Activated CD8-positive, alpha-beta memory T cell treated with anti-CD3 and anti-CD28 coated beads for 24 hours (primary cell): Measurements from ENCODE around the gene EPG5.

ENCODE experiments used
- DNase-seq: peaks from one replicate; pipeline ENCODE4 v3.0.0-alpha.2; 2020

Gene EPG5

GRCh38 chr18:45910405-45911023, 56.6 kb downstream of the EPG5 start:
- peak; percentile 81 for DNase-seq

GRCh38 chr18:45901654-45902210, 65.4 kb downstream of the EPG5 start:
- DNase-seq, result no peak

DNA sequence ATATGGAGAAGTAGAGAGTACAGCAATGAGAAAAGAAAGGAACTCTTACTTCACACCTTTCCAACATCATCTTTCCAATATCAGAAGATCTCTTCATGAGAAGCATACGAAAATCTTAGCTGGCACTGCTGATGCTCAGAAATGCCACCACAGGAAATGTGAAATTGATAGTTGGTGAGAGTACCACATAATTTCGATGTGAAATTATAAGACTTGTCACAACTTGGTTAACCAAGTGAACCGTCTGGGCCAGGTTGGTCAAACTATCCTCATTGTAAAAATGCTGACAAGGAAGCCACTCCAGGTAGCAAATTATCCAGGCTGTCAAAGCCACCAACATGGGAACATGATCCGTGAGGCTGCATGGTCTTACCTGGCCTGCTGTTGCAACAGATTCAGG, 66.5 kb downstream of the EPG5 start:
- no peak for DNase-seq

GRCh38 chr18:45896991-45897390, 70.1 kb downstream of the EPG5 start:
- no peak for DNase-seq

DNA sequence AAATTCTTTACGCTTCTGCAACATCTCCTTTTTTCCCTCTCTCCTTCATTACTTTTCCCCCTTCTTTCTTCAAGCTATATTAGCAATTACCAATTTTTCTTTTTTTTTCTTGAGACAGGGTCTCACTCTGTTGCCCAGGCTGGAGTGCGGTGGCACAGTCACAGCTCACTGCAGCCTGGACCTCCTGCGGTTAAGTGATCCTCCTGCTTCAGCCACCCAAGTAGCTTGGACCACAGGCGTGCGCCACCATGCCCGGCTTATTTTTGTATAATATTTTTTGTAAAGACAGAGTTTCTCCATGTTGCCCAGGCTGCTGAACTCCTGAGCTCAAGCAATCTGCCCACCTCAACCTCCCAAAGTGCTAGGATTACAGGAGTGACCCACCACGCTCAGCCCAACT, 70.7 kb downstream of the EPG5 start:
- no peak for DNase-seq

GRCh38 chr18:45895339-45895738, 71.8 kb downstream of the EPG5 start:
- DNase-seq, result no peak

DNA sequence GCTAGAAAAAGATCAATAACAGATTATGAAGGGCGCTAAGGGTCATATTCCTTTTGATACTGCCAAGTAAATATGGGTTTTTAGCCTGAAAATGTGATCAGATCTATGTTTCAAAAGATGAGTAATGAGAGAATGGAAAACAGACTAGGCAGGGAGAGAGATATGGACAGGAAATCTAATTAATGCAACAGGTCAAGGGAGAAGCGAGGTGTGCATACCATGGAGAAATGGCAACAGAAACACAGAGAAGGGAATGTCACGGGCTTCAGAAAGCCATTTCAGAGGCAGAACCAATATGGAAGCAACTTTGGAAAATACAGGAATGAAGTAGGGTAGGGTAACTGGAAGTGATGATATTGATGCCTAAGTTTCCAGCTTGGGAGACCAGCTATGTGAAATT, 72.3 kb downstream of the EPG5 start:
- DNase-seq, result no peak

- DNase-seq, result no peak
Measured at GRCh38 chr18:45891806-45892205, 75.3 kb downstream of the EPG5 start.

DNA sequence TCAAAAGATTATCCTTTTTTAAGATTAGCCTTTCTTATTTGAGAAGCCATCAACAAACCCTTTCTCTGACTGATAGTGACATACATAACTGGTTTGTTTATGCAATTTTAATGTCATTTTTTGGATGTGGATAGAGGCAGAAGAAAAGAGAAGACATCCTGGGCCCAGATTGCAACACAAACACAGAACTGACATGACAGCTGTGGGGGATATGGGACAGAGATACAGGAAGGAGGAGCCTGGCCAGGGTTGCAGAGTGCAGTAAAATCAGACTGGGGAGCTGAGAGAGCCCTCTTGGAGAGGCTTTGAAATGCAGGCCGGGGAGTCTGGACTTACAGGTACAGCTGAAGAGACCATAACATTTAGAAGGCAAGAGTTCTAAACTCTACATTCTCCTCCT, 76.5 kb downstream of the EPG5 start:
- DNase-seq, result no peak

DNA sequence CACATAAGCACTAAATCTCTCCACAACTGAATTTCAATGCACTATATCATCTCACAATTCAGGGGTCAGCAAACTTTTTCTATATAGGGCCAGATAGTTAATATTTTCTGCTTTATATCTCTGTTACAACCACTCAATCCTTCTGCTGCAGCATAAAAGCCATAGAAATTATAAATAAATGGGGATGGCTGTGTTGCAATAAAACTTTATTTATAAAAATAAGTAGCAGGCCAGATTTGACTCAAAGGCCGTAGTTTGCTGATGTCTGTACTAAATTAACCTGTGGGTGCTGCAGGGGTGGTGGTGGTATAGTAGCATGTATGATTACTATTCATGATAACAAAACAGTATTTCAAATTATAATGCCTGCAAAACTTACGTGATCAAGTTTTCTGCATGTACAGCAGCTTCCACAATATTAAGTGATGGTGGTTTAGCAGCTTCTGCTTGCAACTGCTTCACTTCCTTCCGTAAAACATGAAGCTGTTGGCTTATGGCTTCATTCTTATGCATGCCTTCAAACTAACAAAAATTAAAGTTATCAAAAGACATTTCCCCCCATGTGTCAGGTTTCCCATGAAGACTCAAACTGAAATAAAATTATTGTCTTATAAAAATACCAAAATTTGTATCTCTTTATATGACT, 77.6 kb downstream of the EPG5 start:
- DNase-seq, result no peak

DNA sequence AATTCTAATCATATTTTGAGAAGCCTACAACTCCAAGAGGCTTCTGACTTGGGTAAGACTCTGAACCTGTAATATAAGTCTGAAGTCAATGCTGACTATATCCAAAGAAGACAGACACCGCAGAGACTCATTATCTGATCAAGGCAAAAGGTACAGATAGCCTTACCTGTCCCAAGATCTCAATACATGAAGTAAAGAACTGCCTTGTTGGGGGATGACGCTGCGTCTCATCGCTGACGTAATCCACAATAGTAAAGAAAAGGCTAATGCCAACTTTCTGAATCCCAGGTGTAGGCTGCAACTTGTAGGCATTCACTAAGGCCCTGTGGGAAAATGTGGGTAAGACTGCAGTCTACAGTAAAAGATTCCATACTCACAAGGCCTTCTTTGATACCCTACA, 79.5 kb downstream of the EPG5 start:
- DNase-seq, result no peak

DNA sequence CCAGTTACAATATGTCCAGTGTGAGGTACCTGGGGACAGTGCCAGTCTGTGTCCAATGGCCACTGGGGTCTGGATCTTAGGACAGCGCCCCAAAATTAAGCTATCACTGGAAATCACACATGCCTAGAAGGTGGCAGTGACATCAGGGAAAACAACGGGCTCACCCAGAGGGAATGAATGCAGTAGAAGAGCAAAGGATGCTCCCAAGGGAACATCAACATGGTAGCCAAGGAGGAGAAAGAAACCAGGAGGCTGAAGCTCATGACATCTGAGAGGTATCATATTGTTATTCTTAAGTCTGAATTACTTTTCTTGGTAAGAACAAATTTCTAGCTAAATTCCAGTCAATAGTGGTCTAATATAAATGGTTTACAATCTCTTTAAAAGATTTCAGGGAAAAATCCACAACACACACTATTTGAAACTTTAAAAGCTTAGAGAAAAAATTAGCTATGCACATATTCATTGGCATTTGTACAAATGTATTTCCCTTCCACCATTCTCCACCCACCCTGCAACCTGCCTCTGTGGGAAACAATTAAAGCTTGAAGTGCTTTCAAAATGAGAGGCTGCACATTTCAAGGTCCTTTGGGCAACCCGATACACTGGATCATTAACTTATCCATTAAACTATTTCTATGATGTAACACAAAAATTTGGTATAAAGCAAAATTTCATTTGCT, 86.1 kb downstream of the EPG5 start:
- DNase-seq, result no peak

- peak; percentile 92 for DNase-seq
Measured at GRCh38 chr18:45879681-45880655, 87.2 kb downstream of the EPG5 start.

DNA sequence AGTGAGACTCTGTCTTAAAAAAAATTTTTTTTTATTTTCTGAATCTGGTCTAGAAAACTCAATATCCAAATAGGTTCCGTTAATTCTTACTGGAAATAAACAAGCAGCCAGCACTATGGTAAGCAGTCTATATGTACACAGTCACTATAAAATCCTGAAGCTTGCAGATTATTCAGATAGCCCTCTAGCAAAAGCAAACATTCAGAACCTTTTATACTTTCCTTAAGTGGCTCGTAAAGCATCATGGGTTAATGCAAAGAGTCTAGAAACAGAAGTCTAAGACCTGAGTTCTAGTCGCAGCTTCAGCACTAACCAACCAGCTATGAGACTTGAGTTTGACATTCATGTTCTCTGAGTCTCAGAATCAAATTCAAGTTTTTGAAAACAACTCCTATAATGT, 89.7 kb downstream of the EPG5 start:
- DNase-seq, result no peak

DNA sequence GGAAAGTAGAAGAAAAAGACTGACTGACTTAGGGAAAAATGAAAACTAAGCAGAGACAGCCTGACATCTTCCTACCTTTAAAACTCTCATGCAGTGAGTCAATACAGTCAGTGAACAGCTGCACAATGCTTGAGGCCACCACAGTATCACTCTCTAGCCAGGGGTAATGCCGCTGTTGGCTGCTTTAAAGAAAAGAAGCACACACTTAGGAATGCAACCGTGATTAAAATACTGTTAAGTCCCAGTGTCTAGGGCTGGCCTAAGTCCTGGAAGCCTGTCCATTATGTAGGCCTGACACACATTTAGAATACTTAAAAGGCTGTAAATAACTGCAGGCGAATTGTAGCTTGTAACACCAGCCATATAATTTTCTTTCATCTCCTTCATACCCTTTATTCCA, 91.0 kb downstream of the EPG5 start:
- DNase-seq, result no peak

DNA sequence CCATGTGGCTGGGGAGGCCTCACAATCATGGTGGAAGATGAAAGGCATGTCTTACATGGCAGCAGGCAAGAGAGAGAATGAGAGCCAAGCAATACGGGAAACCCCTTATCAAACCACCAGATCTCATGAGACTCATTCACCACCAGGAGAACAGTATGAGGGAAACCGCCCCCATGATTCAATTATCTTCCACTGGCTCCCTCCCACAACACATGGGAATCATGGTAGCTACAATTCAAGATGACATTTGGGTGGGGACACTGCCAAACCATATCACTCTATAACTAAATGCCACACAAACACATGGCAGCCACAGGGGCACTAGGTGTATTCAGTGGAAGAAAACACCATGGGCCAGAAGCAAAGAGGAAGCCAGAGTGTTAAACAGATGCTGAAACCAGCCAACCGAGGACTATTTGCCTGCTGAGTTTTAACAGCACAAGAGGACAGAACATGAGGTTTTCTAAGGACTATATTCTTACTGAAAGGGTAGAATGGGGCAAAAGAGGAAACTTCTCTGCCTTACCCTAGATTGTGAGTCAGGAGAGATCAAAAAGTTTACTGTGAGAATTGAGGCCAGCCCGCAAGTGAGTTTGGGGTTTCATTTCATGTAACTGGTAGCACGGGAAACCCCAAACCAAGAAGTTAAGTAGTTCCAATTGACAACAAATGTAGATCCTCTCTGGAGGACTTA, 92.5 kb downstream of the EPG5 start:
- DNase-seq, result peak; percentile 79

DNA sequence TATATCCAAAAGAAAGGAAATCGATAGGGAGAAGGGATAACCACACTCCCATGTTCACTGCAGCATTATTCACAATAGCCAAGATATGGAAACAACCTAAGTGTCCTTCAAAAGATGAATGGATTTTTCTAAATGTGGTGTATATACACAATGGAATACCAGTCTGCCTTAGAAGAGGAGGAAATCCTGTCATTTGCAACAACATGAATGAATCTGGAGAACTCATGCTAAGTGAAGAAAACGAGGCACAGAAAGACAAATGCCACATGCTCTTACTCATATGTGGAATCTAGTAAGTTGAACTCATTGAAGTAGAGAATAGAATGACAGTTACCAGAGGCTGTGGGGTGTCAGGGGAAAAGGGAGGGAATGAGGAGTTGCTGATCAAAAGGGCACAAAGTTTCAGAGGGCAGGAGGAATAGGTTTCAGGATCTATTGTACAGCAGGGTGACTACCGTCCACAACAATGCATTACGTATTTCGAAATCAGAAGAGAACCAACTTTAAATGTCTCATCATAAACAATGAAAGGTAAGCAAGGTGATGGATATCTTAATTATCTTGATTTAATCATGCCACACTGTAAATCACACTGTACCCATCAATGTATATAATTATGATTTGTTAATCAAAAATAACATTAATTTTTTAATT, 95.6 kb downstream of the EPG5 start:
- no peak for DNase-seq

DNA sequence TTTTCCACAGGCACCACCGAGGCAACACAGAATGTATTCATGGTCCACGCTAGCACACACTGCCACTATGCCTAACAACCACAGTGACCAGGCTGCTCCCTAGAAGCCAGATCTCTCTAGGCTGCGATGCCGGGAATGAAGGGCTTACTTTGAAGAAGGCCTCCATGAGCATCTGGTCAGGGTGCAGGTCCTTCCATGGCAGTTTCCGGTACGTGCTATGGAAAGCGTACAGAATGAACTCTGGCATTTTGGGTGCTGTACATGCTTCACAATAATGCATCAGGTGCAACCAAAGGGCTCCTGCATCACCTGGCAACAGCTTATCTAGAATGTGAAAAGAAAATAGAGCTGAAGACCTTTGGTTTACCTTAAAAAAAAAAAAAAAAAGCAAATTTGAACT, 96.7 kb downstream of the EPG5 start:
- no peak for DNase-seq

DNA sequence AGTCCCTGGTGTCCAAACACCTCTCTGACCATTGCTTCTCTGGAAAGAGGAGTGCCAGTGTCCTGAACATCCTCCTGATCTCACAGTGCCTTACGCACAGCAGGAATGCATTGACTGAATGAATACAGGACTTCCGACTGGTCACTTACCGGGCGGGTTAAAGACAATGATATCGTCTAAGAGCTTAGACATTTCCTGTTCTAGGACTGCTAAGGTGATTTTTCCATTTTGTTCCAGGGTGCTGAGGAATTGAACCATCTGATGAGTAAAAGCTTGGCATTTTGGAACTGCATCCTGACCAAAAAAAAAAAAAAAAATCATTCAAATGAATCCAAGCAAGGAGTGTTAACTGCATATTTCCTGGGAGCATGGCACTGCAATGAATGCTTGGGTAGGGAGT, 101.7 kb downstream of the EPG5 start:
- DNase-seq, result no peak

DNA sequence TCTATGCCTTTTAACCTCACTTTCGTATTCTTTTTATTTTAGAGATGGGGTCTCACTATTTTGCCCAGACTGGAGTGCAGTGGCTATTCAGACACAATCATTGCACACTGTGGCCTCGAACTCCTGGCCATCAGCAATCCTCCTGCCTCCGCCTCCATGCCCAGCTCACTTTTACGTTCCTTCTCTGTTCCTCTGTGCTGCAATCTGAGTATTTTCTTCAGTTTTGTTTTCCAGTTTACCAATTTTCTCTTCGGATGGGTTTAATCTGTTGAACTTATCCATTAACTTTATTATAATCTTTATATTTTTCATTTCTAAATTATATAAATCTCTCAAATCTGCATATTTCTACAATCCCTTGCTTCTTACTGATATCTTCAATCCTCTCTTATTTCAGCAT, 103.0 kb downstream of the EPG5 start:
- DNase-seq, result no peak

DNA sequence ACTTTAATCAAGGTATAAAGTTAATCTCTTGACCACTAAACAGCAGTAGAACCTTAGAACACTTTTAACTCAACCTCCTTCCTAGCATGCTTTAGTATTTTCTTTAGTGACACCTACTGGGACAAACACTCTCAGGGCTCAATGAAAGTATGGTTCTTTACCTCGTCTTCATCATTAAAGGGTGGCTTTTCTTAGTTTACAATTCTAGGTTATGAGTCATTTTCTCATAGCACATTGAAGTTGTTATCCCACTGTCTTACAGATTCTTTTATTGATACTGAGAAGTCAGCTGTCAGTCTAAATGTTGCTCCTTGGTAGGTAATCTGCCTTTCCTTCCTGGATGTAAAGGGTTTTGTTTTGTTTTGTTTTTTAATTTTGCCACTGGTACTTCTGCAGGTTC, 103.7 kb downstream of the EPG5 start:
- no peak for DNase-seq

- DNase-seq, result no peak
Measured at GRCh38 chr18:45861926-45862325, 105.2 kb downstream of the EPG5 start.
